GM13976 (cell line): Measurements from ENCODE around the gene AMOTL1.

Experiments used
- DNase-seq: peaks from one replicate; pipeline ENCODE4 v3.0.0; 2012; ENCODE audit warnings: low spot score
- in situ Hi-C: fragments of 300-500 bp; cut with MboI; formaldehyde crosslinking; loops from one replicate; pipeline ENCODE4 v1.12.0; 2022; ENCODE audit warnings: low sequenced_read_pairs, mixed read lengths, inconsistent platforms; ENCODE audit not compliant: unreplicated experiment
- TF ChIP-seq, protein P1 (sequence below): IDR thresholded peaks from 2 replicates; pipeline ENCODE4 v1.5.1; 2012; ENCODE audit warnings: borderline replicate concordance, mild to moderate bottlenecking; ENCODE audit not compliant: insufficient read depth; ENCODE audit errors: extremely low read depth, missing control alignments, control extremely low read depth

AMOTL1 gene

GRCh38 chr11:94784884-94785283 is 16.7 kb downstream of the AMOTL1 start:
- in situ Hi-C loops, result no loop called here
- TF ChIP-seq, protein P1, sequence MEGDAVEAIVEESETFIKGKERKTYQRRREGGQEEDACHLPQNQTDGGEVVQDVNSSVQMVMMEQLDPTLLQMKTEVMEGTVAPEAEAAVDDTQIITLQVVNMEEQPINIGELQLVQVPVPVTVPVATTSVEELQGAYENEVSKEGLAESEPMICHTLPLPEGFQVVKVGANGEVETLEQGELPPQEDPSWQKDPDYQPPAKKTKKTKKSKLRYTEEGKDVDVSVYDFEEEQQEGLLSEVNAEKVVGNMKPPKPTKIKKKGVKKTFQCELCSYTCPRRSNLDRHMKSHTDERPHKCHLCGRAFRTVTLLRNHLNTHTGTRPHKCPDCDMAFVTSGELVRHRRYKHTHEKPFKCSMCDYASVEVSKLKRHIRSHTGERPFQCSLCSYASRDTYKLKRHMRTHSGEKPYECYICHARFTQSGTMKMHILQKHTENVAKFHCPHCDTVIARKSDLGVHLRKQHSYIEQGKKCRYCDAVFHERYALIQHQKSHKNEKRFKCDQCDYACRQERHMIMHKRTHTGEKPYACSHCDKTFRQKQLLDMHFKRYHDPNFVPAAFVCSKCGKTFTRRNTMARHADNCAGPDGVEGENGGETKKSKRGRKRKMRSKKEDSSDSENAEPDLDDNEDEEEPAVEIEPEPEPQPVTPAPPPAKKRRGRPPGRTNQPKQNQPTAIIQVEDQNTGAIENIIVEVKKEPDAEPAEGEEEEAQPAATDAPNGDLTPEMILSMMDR, result no peak
- no peak for DNase-seq

DNA sequence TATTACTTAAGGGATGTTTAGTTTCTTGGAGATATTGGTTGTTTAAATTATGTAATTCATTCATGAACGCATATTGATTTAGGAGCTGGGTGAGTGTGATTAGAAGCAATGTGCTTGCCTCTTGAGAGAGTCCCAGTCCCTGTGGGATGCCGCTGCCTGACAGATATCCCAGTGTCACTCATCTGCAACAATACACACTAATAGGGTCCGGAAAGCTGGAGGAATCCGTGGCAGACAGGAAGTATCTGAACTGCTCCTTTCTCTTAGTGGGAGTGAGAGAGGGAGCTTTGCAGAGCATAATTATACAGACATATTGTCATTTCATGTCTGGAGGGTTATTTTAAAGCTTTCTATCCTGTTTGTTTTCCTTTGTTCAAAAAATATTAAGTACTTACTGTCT is 17.4 kb downstream of the AMOTL1 start:
- DNase-seq, result no peak
- in situ Hi-C loops, result no loop called here
- TF ChIP-seq, protein P1, result no peak

GRCh38 chr11:94786264-94787126 is 18.3 kb downstream of the AMOTL1 start:
- in situ Hi-C loops, result no loop called here
- TF ChIP-seq, protein P1, result peak; percentile 33
- DNase-seq, result peak; percentile 57

GRCh38 chr11:94787801-94788200 is 19.6 kb downstream of the AMOTL1 start:
- TF ChIP-seq, protein P1, result no peak
- no peak for DNase-seq
- in situ Hi-C loops, result no loop called here

- in situ Hi-C loops, result no loop called here
- no peak for DNase-seq
- TF ChIP-seq, protein P1, result no peak
These were observed 20.2 kb downstream of the AMOTL1 start for GRCh38 chr11:94788396-94788795.

DNA sequence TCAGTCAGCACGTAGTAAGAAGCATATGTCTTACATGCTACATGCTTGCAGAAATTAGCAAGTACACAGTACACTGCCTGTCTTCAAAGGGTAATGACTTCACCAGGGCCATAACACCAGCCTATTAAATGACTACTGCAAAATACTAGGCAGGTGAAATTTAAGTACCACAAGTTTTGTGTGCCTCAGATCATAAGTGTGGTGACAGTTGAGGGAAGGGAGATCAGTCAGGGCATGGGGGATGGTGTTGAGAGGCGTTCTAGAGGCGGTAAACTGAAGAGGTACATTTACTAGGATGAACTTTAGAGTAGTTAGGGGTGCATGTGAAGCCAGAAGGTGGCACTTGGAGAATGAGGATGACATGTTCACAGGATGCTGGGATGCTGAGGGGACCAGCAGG is 22.0 kb downstream of the AMOTL1 start:
- TF ChIP-seq, protein P1, result no peak
- no peak for DNase-seq
- in situ Hi-C loops, result no loop called here
